Vagina (tissue), 2 donors: ENCODE measurements around the gene KRTAP5-2.

Source experiments
- CTCF ChIP-seq, 3 experiments: fragments of 450-650 bp in 2 of 3; fragments of 200-600 bp in 1 of 3; sonication (generic) in 1 of 3; IDR thresholded peaks; one replicate each; pipeline ENCODE4 v1.5.1; 2017 to 2019; ENCODE audit warnings: antibody characterized with exemption in 3 of 3, mild to moderate bottlenecking in 2 of 3, moderate library complexity in 2 of 3
- POLR2A ChIP-seq, 2 donors: fragments of 450-650 bp; IDR thresholded peaks; one replicate each; pipeline ENCODE4 v1.6.1; 2017; ENCODE audit warnings: antibody characterized with exemption in 2 of 2, mild to moderate bottlenecking in 2 of 2, moderate library complexity in 2 of 2

DNA sequence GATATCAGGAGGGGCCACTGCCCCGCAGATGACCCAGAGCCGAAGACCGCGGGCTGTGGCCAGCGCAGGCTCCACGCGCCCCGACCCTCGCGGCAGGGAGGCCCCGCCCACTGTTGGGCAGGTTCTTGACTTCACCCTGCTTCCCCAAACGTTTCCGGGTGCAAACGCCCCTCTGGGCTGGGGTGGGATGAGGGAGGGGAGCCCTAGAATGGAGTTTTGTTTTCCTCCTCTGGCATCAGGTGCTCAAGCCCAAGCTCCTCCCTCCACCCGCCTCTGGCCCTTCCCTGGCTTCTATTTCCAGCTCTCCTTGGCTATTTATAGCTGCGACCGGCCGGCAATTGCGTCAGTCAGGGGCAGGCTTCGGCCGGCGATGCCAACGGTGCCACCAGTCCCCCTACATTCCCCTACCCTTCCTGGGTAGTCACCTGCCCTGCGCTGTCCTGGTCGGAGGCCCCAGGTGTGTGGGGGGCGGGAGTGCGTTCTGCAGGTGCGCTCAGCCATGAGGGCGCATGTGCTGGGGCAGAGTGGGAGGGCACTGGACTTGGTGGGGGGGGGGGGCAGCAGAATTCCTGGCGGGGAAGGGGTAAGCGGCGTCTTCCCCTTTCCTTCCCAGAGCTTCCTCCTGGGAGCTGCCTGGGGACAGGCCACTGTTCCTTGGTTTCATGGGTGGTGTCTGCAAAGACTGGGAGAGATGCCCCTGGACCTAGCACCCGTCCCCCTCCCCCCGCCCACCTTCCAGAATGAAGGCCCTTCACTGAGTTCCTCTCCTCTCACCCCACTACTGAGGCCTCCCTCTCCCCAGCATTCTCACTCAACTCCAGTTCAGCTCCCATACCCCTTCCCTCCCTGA, 49.6 kb downstream of the KRTAP5-2 start:
- TF ChIP-seq CTCF (IDR thresholded peaks at IDR 0.05) = no peak
- no peak for TF ChIP-seq POLR2A (IDR thresholded peaks at IDR 0.05)
